CD4-positive, alpha-beta T cell (primary cell): ENCODE results near the gene VPS45. TPM values are rescaled to one million over a fixed set of nuclear protein-coding genes. Genes with fewer than 3 reads are reported as not detected.
A peak's percentile ranks its signal among the peaks of the same experiment; 100 is the strongest.

Source experiments
- ATAC-seq: fragments of 200-7000 bp; cut with Tn5 transposase; one replicate; pipeline ENCODE4 v1.10.0; 2022; ENCODE audit warnings: mild to moderate bottlenecking; ENCODE audit not compliant: poor library complexity
- CTCF ChIA-PET: fragments of 350-600 bp; sonication (Branson Sonifier 250); formaldehyde crosslinking; loops from one replicate; lab custom pipeline; 2021; ENCODE audit warnings: antibody characterized with exemption, inconsistent platforms; lab: Charles Lee
- POLR2A ChIA-PET: fragments of 350-600 bp; sonication (Branson Sonifier 250); formaldehyde crosslinking; loops from one replicate; lab custom pipeline; 2021; ENCODE audit warnings: antibody characterized with exemption, inconsistent platforms; lab: Charles Lee
- DNase-seq, 14 experiments: peaks; one replicate each; pipeline ENCODE4 v3.0.0-alpha.2; 2013 to 2020; ENCODE audit warnings: mixed read lengths in 2 of 14
- H3K27ac ChIP-seq, 2 donors: one replicate each; pipeline versions ENCODE4 v1.5.1 to v1.7.0; 2013; ENCODE audit warnings: low read length in 2 of 2, low read depth in 1 of 2, mild to moderate bottlenecking in 1 of 2
- H3K27me3 ChIP-seq, 2 experiments: 1 replicate in 1 of 2; 2 replicates in 1 of 2; pipeline versions ENCODE4 v1.6.1 to v1.7.0; 2013; ENCODE audit warnings: low read length in 2 of 2, control low read depth in 1 of 2, mild to moderate bottlenecking in 1 of 2, moderate library complexity in 1 of 2; ENCODE audit not compliant: insufficient read depth in 2 of 2, control insufficient read depth in 1 of 2
- H3K36me3 ChIP-seq: one replicate; pipeline ENCODE4 v1.6.1; 2013; ENCODE audit warnings: low read length, control low read depth; ENCODE audit not compliant: insufficient read depth
- H3K4me1 ChIP-seq: one replicate; pipeline ENCODE4 v1.6.1; 2013; ENCODE audit warnings: low read length, control low read depth; ENCODE audit not compliant: insufficient read depth
- H3K4me3 ChIP-seq: one replicate; pipeline ENCODE4 v1.5.1; 2013; ENCODE audit warnings: mild to moderate bottlenecking, low read length, moderate library complexity
- H3K9me3 ChIP-seq, 2 experiments: 1 replicate in 1 of 2; 2 replicates in 1 of 2; pipeline versions ENCODE4 v1.6.1 to v1.7.0; 2013; ENCODE audit warnings: low read length in 2 of 2, mild to moderate bottlenecking in 2 of 2, control low read depth in 1 of 2, moderate library complexity in 1 of 2; ENCODE audit not compliant: control insufficient read depth in 1 of 2, insufficient read depth in 1 of 2
- H3K27ac Mint-ChIP-seq: one replicate; pipeline ENCODE4 v1.8.0; 2020; ENCODE audit warnings: mixed read lengths
- H3K27me3 Mint-ChIP-seq: one replicate; pipeline ENCODE4 v1.8.0; 2021; ENCODE audit warnings: mixed read lengths
- H3K36me3 Mint-ChIP-seq: one replicate; pipeline ENCODE4 v1.8.0; 2021; ENCODE audit warnings: low read depth, mixed read lengths
- H3K4me1 Mint-ChIP-seq: one replicate; pipeline ENCODE4 v1.8.0; 2021; ENCODE audit warnings: low read depth, mixed read lengths
- H3K4me3 Mint-ChIP-seq: one replicate; pipeline ENCODE4 v1.8.0; 2020; ENCODE audit warnings: mild to moderate bottlenecking, mixed read lengths
- H3K9me3 Mint-ChIP-seq: one replicate; pipeline ENCODE4 v1.8.0; 2020; ENCODE audit warnings: mixed read lengths
- intact Hi-C, 2 experiments: fragments of 100-400 bp; cut with DNase I in 1 of 2; cut with micrococcal nuclease in 1 of 2; formaldehyde crosslinking; loops; one replicate each; pipeline versions ENCODE4 v1.15.1 to v1.9.0; 2023 to 2025; cut with DNase I, micrococcal nuclease
- polyA plus RNA-seq, 2 donors: library from polyadenylated mRNA; unstranded; fragments of 120-200 nt; gene quantifications; one replicate each; pipeline ENCODE4 v1.2.1, GENCODE V29; 2013
- total RNA-seq, 174 experiments: library from RNA in 2 of 174; stranded (reverse) in 2 of 174; gene quantifications; one replicate each; pipeline ENCODE4 v1.2.3 and lab custom pipeline; 2021 to 2026
- TF ChIP-seq, protein P1 (sequence below): fragments of 200-600 bp; IDR thresholded peaks from one replicate; pipeline ENCODE4 v1.8.0; 2022; ENCODE audit warnings: antibody characterized with exemption, mild to moderate bottlenecking

VPS45 gene, protein sequence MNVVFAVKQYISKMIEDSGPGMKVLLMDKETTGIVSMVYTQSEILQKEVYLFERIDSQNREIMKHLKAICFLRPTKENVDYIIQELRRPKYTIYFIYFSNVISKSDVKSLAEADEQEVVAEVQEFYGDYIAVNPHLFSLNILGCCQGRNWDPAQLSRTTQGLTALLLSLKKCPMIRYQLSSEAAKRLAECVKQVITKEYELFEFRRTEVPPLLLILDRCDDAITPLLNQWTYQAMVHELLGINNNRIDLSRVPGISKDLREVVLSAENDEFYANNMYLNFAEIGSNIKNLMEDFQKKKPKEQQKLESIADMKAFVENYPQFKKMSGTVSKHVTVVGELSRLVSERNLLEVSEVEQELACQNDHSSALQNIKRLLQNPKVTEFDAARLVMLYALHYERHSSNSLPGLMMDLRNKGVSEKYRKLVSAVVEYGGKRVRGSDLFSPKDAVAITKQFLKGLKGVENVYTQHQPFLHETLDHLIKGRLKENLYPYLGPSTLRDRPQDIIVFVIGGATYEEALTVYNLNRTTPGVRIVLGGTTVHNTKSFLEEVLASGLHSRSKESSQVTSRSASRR
- total RNA-seq (10 to 100 TPM in 1 of 2 experiments, 1 to 10 TPM in 1; 9.6 to 10.7 TPM), total RNA-seq (lab: John Stamatoyannopoulos, UW) (10.8 to 58.9 (median 31.9) reads per million in 172 experiments)
- polyA plus RNA-seq (2013, experiment 1 of 2): 28.9 TPM
- 31.3 TPM for polyA plus RNA-seq (2013, experiment 2 of 2)

DNA sequence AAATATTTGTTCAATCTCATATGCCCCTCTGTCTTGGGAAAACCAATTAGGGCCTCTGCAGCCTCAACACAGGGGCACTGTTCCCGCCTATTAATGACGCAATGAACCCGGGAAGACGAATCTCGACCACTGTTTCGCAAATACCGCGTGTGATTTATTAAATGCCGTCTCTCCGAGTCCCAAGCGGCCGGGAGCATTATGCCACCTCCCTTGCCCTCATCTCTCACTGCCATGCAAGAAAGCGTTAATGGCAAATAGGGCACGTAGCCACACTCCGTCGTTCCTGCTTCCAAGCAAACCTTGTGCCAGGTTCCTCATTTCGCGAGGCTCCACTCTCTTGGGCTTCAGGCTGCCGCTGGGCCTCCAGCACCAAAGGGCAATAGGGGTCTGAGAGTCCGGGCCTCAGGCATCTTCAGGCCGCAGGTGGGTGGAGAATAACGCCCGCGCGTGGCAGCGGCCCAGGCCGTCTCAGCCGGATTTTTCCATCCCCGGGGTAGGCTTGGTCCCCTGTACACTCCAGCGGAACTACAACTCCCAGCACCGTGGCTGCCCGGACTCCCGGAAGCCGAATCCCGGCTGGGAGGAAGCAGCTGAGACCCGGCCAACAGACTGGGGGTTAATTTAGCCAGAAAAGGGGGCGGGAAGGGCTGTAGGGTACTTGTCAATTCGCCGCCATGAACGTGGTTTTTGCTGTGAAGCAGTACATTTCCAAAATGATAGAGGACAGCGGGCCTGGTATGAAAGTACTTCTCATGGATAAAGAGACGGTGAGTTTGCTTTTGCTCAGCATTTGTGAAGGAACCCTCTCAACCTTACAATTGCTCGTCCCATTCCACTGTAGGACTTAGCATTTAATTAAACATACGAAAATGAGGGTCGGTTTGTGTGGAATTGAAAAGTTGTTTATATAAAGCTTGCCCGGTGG is at the start of gene VPS45:
VPS45 (plus strand) TSS at position 593 of the 925 bp plus-strand sequence; CDS start at position 675, 82 bp downstream.
- no peaks in the 10 kb centered on the region for H3K27me3 Mint-ChIP-seq
- ChIA-PET CTCF (interaction anchor here (0.7 to 1.8 kb wide), 6 partner anchors 10 to 120 kb away, joined by 3 to 8 read pairs (median 4); no protein-coding TSS in a partner anchor), POLR2A (interaction anchor here (0.6 to 3.6 kb wide), 14 partner anchors 9 to 296 kb away, joined by 3 to 36 read pairs (median 4); partner anchors contain the start of genes ANP32E, BOLA1, OTUD7B and PLEKHO1)
- H3K27ac Mint-ChIP-seq: peak within 1 kb of the TSS; percentile 83
- Histone ChIP-seq H3K36me3 (no peaks in the 10 kb centered on the region), H3K4me1 (peaks cover 6% of the 10 kb centered on the region), H3K27ac (peak within 1 kb of the TSS; percentile 31 to 59), H3K27me3 (no peaks in the 10 kb centered on the region), H3K4me3 (peak within 1 kb of the TSS; percentile 79), H3K9me3 (no peaks in the 10 kb centered on the region)
- peak; percentile 91 for ATAC-seq
- DNase-seq: peak; percentile 54 to 89 (median 72)
- H3K4me1 Mint-ChIP-seq: peaks cover 44% of the 10 kb centered on the region
- intact Hi-C loops: no loop called here
- peaks cover 29% of the 10 kb centered on the region for H3K36me3 Mint-ChIP-seq
- no peaks in the 10 kb centered on the region for H3K9me3 Mint-ChIP-seq
- TF ChIP-seq, protein P1, sequence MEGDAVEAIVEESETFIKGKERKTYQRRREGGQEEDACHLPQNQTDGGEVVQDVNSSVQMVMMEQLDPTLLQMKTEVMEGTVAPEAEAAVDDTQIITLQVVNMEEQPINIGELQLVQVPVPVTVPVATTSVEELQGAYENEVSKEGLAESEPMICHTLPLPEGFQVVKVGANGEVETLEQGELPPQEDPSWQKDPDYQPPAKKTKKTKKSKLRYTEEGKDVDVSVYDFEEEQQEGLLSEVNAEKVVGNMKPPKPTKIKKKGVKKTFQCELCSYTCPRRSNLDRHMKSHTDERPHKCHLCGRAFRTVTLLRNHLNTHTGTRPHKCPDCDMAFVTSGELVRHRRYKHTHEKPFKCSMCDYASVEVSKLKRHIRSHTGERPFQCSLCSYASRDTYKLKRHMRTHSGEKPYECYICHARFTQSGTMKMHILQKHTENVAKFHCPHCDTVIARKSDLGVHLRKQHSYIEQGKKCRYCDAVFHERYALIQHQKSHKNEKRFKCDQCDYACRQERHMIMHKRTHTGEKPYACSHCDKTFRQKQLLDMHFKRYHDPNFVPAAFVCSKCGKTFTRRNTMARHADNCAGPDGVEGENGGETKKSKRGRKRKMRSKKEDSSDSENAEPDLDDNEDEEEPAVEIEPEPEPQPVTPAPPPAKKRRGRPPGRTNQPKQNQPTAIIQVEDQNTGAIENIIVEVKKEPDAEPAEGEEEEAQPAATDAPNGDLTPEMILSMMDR: no peak
- H3K4me3 Mint-ChIP-seq: peak within 1 kb of the TSS; percentile 96

DNA sequence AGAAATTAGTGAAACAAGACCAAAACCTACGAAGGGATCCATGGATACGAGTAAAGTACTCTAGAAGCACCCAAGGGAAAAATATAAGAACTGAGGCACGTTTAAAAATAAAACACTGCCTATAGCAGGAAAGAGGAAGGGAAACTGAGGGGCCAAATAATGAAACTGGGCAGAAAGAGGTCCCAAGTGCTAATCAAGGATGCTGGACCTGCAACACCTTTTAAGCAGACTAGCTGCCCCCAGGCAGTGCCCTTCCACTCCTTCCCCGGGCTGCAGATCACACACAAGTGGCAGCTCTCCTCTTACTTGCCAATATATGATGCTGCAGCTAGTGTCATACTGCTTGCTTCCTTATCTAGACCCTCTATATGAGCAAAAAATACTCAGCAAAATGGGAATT is 49.4 kb upstream of the VPS45 start:
- no peaks in the 10 kb centered on the region for H3K36me3 Mint-ChIP-seq
- H3K36me3 ChIP-seq: no peaks in the 10 kb centered on the region
- H3K9me3 Mint-ChIP-seq: no peaks in the 10 kb centered on the region
- no peaks in the 10 kb centered on the region for H3K9me3 ChIP-seq
- DNase-seq (no peak), ATAC-seq (no peak)
- TF ChIP-seq, protein P1: no peak
- H3K4me1 Mint-ChIP-seq: no peaks in the 10 kb centered on the region
- H3K4me3 Mint-ChIP-seq: no peak overlapping the region
- no peaks in the 10 kb centered on the region for H3K4me1 ChIP-seq
- H3K4me3 ChIP-seq: no peak overlapping the region
- no peak overlapping the region for H3K27ac ChIP-seq
- peaks cover 3% of the 10 kb centered on the region for H3K27me3 Mint-ChIP-seq
- no peaks in the 10 kb centered on the region for H3K27me3 ChIP-seq
- ChIA-PET POLR2A (no interaction called here), CTCF (no interaction called here)
- intact Hi-C loops: no loop called here
- H3K27ac Mint-ChIP-seq: no peak overlapping the region

GRCh38 chr1:150020711-150021110 is 46.9 kb upstream of the VPS45 start:
- ATAC-seq (no peak), DNase-seq (no peak)
- Histone ChIP-seq H3K27me3 (no peaks in the 10 kb centered on the region), H3K4me1 (no peaks in the 10 kb centered on the region), H3K36me3 (no peaks in the 10 kb centered on the region), H3K27ac (no peak overlapping the region), H3K4me3 (no peak overlapping the region), H3K9me3 (no peaks in the 10 kb centered on the region)
- Mint-ChIP-seq H3K4me1 (no peaks in the 10 kb centered on the region), H3K36me3 (no peaks in the 10 kb centered on the region), H3K9me3 (no peaks in the 10 kb centered on the region), H3K27ac (no peak overlapping the region), H3K27me3 (peaks cover 3% of the 10 kb centered on the region), H3K4me3 (no peak overlapping the region)
- TF ChIP-seq, protein P1: no peak
- intact Hi-C loops: no loop called here
- ChIA-PET POLR2A (no interaction called here), CTCF (no interaction called here)
